Measurements from ENCODE around the gene GRID1.

The GRID1 gene

GRCh38 chr10:86312701-86313270 lies 53.8 kb downstream of the GRID1 start:
- DNase-seq (ENCODE audit: low read depth) = no peak

- no peak for DNase-seq (ENCODE audit: low read depth)
These were observed 54.7 kb downstream of the GRID1 start for GRCh38 chr10:86311906-86312305.

GRCh38 chr10:86311190-86311589 lies 55.4 kb downstream of the GRID1 start:
- no peak for DNase-seq (ENCODE audit: low read depth)

GRCh38 chr10:86310702-86311101 lies 55.9 kb downstream of the GRID1 start:
- DNase-seq (ENCODE audit: low read depth) = no peak

GRCh38 chr10:86310291-86310690 lies 56.3 kb downstream of the GRID1 start:
- no peak for DNase-seq (ENCODE audit: low read depth)

GRCh38 chr10:86308056-86308455 lies 58.5 kb downstream of the GRID1 start:
- no peak for DNase-seq (ENCODE audit: low read depth)

- no peak for DNase-seq (ENCODE audit: low read depth)
These were observed 59.8 kb downstream of the GRID1 start for GRCh38 chr10:86306628-86307278.

GRCh38 chr10:86305521-86305920 lies 61.1 kb downstream of the GRID1 start:
- no peak for DNase-seq (ENCODE audit: low read depth)

GRCh38 chr10:86304436-86304835 lies 62.2 kb downstream of the GRID1 start:
- DNase-seq (ENCODE audit: low read depth) = no peak

- no peak for DNase-seq (ENCODE audit: low read depth)
These were observed 63.0 kb downstream of the GRID1 start for GRCh38 chr10:86303626-86304025.

GRCh38 chr10:86301971-86302370 lies 64.6 kb downstream of the GRID1 start:
- DNase-seq (ENCODE audit: low read depth) = no peak

- DNase-seq (ENCODE audit: low read depth) = no peak
These were observed 65.4 kb downstream of the GRID1 start for GRCh38 chr10:86300931-86301830.

- DNase-seq (ENCODE audit: low read depth) = no peak
These were observed 66.1 kb downstream of the GRID1 start for GRCh38 chr10:86300399-86300925.

- DNase-seq (ENCODE audit: low read depth) = no peak
These were observed 67.0 kb downstream of the GRID1 start for GRCh38 chr10:86299562-86299961.

- no peak for DNase-seq (ENCODE audit: low read depth)
These were observed 68.0 kb downstream of the GRID1 start for GRCh38 chr10:86298501-86299001.

- no peak for DNase-seq (ENCODE audit: low read depth)
These were observed 70.8 kb downstream of the GRID1 start for GRCh38 chr10:86295791-86296190.

GRCh38 chr10:86295351-86295750 lies 71.2 kb downstream of the GRID1 start:
- DNase-seq (ENCODE audit: low read depth) = no peak

- no peak for DNase-seq (ENCODE audit: low read depth)
These were observed 72.0 kb downstream of the GRID1 start for GRCh38 chr10:86294346-86295265.

GRCh38 chr10:86293396-86293791 lies 73.2 kb downstream of the GRID1 start:
- no peak for DNase-seq (ENCODE audit: low read depth)

- no peak for DNase-seq (ENCODE audit: low read depth)
These were observed 73.9 kb downstream of the GRID1 start for GRCh38 chr10:86292462-86293395.
